H1 (cell line): Measurements from ENCODE around the gene CYB5R2.

Experiments used
- EP300 ChIP-seq, 2 experiments: IDR thresholded peaks; 1 replicate in 1 of 2; 2 replicates in 1 of 2; pipeline ENCODE4 v1.6.1; 2011 to 2012; ENCODE audit warnings: low read depth in 2 of 2, low read length in 2 of 2, mild to moderate bottlenecking in 2 of 2, borderline replicate concordance in 1 of 2, inconsistent platforms in 1 of 2, moderate library complexity in 1 of 2
- EZH2 ChIP-seq: fragments of 200-600 bp; sonication (generic); IDR thresholded peaks from 2 replicates; pipeline ENCODE4 v1.7.1; 2012; ENCODE audit warnings: low read depth, mild to moderate bottlenecking, moderate library complexity, low read length, inconsistent platforms; ENCODE audit not compliant: severe bottlenecking
- JUND ChIP-seq: IDR thresholded peaks from 2 replicates; pipeline ENCODE4 v1.6.1; 2011; ENCODE audit warnings: mild to moderate bottlenecking, improper control_type of control experiment, low read length
- RBBP5 ChIP-seq: IDR thresholded peaks from 2 replicates; pipeline ENCODE4 v1.7.1; 2012; ENCODE audit warnings: low read depth, mild to moderate bottlenecking, inconsistent platforms, low read length, moderate library complexity, borderline replicate concordance
- RFX5 ChIP-seq: IDR thresholded peaks from 2 replicates; pipeline ENCODE4 v1.6.1; 2011; ENCODE audit warnings: low read depth, low read length, improper control_type of control experiment, borderline replicate concordance
- TF ChIP-seq, protein P1 (sequence below), 3 experiments: IDR thresholded peaks; 1 replicate in 2 of 3; 2 replicates in 1 of 3; pipeline versions ENCODE4 v1.5.1 to v1.6.1; 2011; ENCODE audit warnings: low read length in 3 of 3, mild to moderate bottlenecking in 3 of 3, inconsistent platforms in 2 of 3, low read depth in 1 of 3, moderate library complexity in 1 of 3; ENCODE audit not compliant: insufficient read depth in 1 of 3; ENCODE audit errors: control extremely low read depth in 1 of 3
- TF ChIP-seq, protein P2 (sequence below): IDR thresholded peaks from 2 replicates; pipeline ENCODE4 v1.6.1; 2011; ENCODE audit warnings: low read depth, mild to moderate bottlenecking, low read length; ENCODE audit not compliant: insufficient read depth

DNA sequence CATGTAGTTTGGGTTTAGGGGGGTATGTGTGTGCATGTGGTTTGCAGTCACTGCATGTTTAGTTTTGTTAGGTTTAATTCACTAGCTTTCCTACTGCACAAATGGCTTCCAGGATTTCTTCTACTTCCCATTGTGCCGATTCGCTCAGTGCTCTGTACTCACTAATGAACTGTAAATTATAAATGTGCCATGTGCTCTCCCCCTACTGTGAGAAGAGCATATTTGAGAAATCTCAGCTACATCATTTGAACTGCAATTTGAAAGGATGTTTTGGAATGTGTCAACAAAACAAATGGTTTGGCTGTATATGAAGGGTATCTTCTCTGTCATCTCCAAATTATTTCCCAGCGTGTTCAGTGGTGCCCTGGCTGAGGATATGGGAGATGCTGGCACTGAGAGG lies 28.1 kb downstream of the CYB5R2 start:
- no peak for TF ChIP-seq RBBP5
- TF ChIP-seq, protein P1, sequence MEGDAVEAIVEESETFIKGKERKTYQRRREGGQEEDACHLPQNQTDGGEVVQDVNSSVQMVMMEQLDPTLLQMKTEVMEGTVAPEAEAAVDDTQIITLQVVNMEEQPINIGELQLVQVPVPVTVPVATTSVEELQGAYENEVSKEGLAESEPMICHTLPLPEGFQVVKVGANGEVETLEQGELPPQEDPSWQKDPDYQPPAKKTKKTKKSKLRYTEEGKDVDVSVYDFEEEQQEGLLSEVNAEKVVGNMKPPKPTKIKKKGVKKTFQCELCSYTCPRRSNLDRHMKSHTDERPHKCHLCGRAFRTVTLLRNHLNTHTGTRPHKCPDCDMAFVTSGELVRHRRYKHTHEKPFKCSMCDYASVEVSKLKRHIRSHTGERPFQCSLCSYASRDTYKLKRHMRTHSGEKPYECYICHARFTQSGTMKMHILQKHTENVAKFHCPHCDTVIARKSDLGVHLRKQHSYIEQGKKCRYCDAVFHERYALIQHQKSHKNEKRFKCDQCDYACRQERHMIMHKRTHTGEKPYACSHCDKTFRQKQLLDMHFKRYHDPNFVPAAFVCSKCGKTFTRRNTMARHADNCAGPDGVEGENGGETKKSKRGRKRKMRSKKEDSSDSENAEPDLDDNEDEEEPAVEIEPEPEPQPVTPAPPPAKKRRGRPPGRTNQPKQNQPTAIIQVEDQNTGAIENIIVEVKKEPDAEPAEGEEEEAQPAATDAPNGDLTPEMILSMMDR (IDR thresholded peaks at IDR 0.05; ENCODE audit: control extremely low read depth in 1 of 3, insufficient read depth in 1 of 3, low read depth in 1 of 3, low read length in 3 of 3) = no peak
- no peak for TF ChIP-seq EZH2
- no peak for TF ChIP-seq JUND
- TF ChIP-seq RFX5 = no peak
- no peak for TF ChIP-seq EP300 (IDR thresholded peaks at IDR 0.05; ENCODE audit: borderline replicate concordance in 1 of 2, low read depth in 2 of 2, low read length in 2 of 2)
- TF ChIP-seq, protein P2, sequence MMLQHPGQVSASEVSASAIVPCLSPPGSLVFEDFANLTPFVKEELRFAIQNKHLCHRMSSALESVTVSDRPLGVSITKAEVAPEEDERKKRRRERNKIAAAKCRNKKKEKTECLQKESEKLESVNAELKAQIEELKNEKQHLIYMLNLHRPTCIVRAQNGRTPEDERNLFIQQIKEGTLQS = no peak
